WTC11 (cell line): ENCODE measurements around the gene RMI2. TPM values are rescaled to one million over a fixed set of nuclear protein-coding genes. Genes with fewer than 3 reads are reported as not detected.

Experiments used
- ATAC-seq: fragments of 200-7000 bp; cut with Tn5 transposase; 2 replicates; pipeline ENCODE4 v1.10.0; 2021; ENCODE audit warnings: mild to moderate bottlenecking, moderate library complexity
- CTCF ChIA-PET: fragments of 300-600 bp; sonication (Branson Sonifier 250); formaldehyde crosslinking; loops from one replicate; lab custom pipeline; 2021; ENCODE audit warnings: antibody characterized with exemption; lab: Charles Lee
- POLR2A ChIA-PET: fragments of 350-600 bp; sonication (Branson Sonifier 250); formaldehyde crosslinking; loops from one replicate; lab custom pipeline; 2021; ENCODE audit warnings: antibody characterized with exemption; lab: Charles Lee
- DNase-seq: peaks from one replicate; pipeline ENCODE4 v3.0.0; 2021; ENCODE audit warnings: low spot score
- H3K27ac Mint-ChIP-seq: 2 replicates; pipeline ENCODE4 v1.8.0; 2021; ENCODE audit warnings: mixed read lengths
- H3K27me3 Mint-ChIP-seq: 2 replicates; pipeline ENCODE4 v1.8.0; 2021; ENCODE audit warnings: low read depth, mild to moderate bottlenecking, moderate library complexity, mixed read lengths
- H3K36me3 Mint-ChIP-seq: 2 replicates; pipeline ENCODE4 v1.8.0; 2021; ENCODE audit warnings: mixed read lengths
- H3K4me1 Mint-ChIP-seq: 2 replicates; pipeline ENCODE4 v1.8.0; 2022; ENCODE audit warnings: mixed read lengths
- H3K4me3 Mint-ChIP-seq: 2 replicates; pipeline ENCODE4 v1.8.0; 2021; ENCODE audit warnings: mild to moderate bottlenecking, moderate library complexity, mixed read lengths
- H3K9me3 Mint-ChIP-seq: 2 replicates; pipeline ENCODE4 v1.8.0; 2021; ENCODE audit warnings: mixed read lengths
- CBFB ChIP-seq: sonication (generic); formaldehyde crosslinking; IDR thresholded peaks from 2 replicates; pipeline ENCODE4 v1.8.1; 2022; ENCODE audit warnings: mild to moderate bottlenecking, low read depth, missing genetic modification reagents
- CREB1 ChIP-seq: sonication (generic); formaldehyde crosslinking; IDR thresholded peaks from 2 replicates; pipeline ENCODE4 v1.8.0; 2023; ENCODE audit warnings: mild to moderate bottlenecking, missing genetic modification reagents
- CREM ChIP-seq: sonication (generic); formaldehyde crosslinking; IDR thresholded peaks from 2 replicates; pipeline ENCODE4 v1.8.1; 2022; ENCODE audit warnings: mild to moderate bottlenecking, missing genetic modification reagents, moderate library complexity
- EMX1 ChIP-seq: fragments of 250-450 bp; sonication (Bioruptor Pico); IDR thresholded peaks from 2 replicates; pipeline ENCODE4 v1.8.0; 2021; ENCODE audit warnings: mild to moderate bottlenecking
- FOXJ3 ChIP-seq: sonication (generic); formaldehyde crosslinking; IDR thresholded peaks from 2 replicates; pipeline ENCODE4 v1.9.0; 2021; ENCODE audit warnings: missing genetic modification reagents, mild to moderate bottlenecking, borderline replicate concordance
- FOXP1 ChIP-seq: sonication (generic); formaldehyde crosslinking; IDR thresholded peaks from 2 replicates; pipeline ENCODE4 v1.8.0; 2022; ENCODE audit warnings: missing genetic modification reagents, mild to moderate bottlenecking, moderate library complexity, borderline replicate concordance
- GRHL2 ChIP-seq: fragments of 250-450 bp; sonication (Bioruptor Pico); IDR thresholded peaks from 2 replicates; pipeline ENCODE4 v1.8.0; 2022; ENCODE audit warnings: mild to moderate bottlenecking, moderate library complexity; ENCODE audit not compliant: insufficient replicate concordance, severe bottlenecking
- HMGA2 ChIP-seq: fragments of 250-450 bp; sonication (Bioruptor Pico); IDR thresholded peaks from 2 replicates; pipeline ENCODE4 v1.4.0; 2021; ENCODE audit warnings: mild to moderate bottlenecking, moderate library complexity
- NFYB ChIP-seq: sonication (generic); formaldehyde crosslinking; conservative IDR thresholded peaks from 2 replicates; pipeline ENCODE4 v1.8.0; 2022; ENCODE audit warnings: low read depth, missing genetic modification reagents
- PREB ChIP-seq: sonication (generic); formaldehyde crosslinking; IDR thresholded peaks from 2 replicates; pipeline ENCODE4 v1.8.1; 2022; ENCODE audit warnings: mild to moderate bottlenecking, missing genetic modification reagents, moderate library complexity, borderline replicate concordance
- SMAD4 ChIP-seq: sonication (generic); formaldehyde crosslinking; IDR thresholded peaks from 2 replicates; pipeline ENCODE4 v1.8.0; 2022; ENCODE audit warnings: mild to moderate bottlenecking, missing genetic modification reagents
- SOX15 ChIP-seq: fragments of 250-450 bp; sonication (Bioruptor Pico); IDR thresholded peaks from 2 replicates; pipeline ENCODE4 v1.9.0; 2021; ENCODE audit warnings: mild to moderate bottlenecking
- TEAD1 ChIP-seq: sonication (generic); formaldehyde crosslinking; IDR thresholded peaks from 2 replicates; pipeline ENCODE4 v1.8.0; 2022; ENCODE audit warnings: mild to moderate bottlenecking, missing genetic modification reagents
- TEAD4 ChIP-seq: sonication (generic); formaldehyde crosslinking; IDR thresholded peaks from 2 replicates; pipeline ENCODE4 v1.8.0; 2022; ENCODE audit warnings: mild to moderate bottlenecking, missing genetic modification reagents
- TP53 ChIP-seq: sonication (generic); formaldehyde crosslinking; IDR thresholded peaks from 2 replicates; pipeline ENCODE4 v1.8.1; 2023; ENCODE audit warnings: mild to moderate bottlenecking, missing genetic modification reagents
- ZNF263 ChIP-seq: sonication (generic); formaldehyde crosslinking; IDR thresholded peaks from 2 replicates; pipeline ENCODE4 v1.8.1; 2022; ENCODE audit warnings: low read depth, mild to moderate bottlenecking, moderate library complexity, missing genetic modification reagents
- ZNF317 ChIP-seq: sonication (generic); formaldehyde crosslinking; IDR thresholded peaks from 2 replicates; pipeline ENCODE4 v1.8.1; 2023; ENCODE audit warnings: low read depth, mild to moderate bottlenecking, moderate library complexity, missing genetic modification reagents, borderline replicate concordance
- ZNF396 ChIP-seq: fragments of 250-450 bp; sonication (Bioruptor Pico); IDR thresholded peaks from 2 replicates; pipeline ENCODE4 v1.8.0; 2021; ENCODE audit warnings: mild to moderate bottlenecking, moderate library complexity, borderline replicate concordance
- total RNA-seq: library from RNA; stranded (reverse); gene quantifications from 3 replicates; pipeline ENCODE4 v1.2.3, GENCODE V29; 2021
- TF ChIP-seq, protein P1 (sequence below): sonication (generic); formaldehyde crosslinking; IDR thresholded peaks from 2 replicates; pipeline ENCODE4 v1.8.1; 2023; ENCODE audit warnings: mild to moderate bottlenecking, missing genetic modification reagents
- TF ChIP-seq, protein P2 (sequence below): fragments of 250-450 bp; sonication (Bioruptor Pico); conservative IDR thresholded peaks from 2 replicates; pipeline ENCODE4 v1.9.0; 2021; ENCODE audit warnings: mild to moderate bottlenecking
- TF ChIP-seq, protein P3 (sequence below): fragments of 250-450 bp; sonication (Bioruptor Pico); IDR thresholded peaks from 2 replicates; pipeline ENCODE4 v1.8.0; 2021; ENCODE audit warnings: mild to moderate bottlenecking
- TF ChIP-seq, protein P4 (sequence below): sonication (generic); formaldehyde crosslinking; IDR thresholded peaks from 2 replicates; pipeline ENCODE4 v1.8.0; 2022; ENCODE audit warnings: mild to moderate bottlenecking, missing genetic modification reagents
- TF ChIP-seq, protein P5 (sequence below): sonication (generic); formaldehyde crosslinking; IDR thresholded peaks from 2 replicates; pipeline ENCODE4 v1.8.1; 2023; ENCODE audit warnings: mild to moderate bottlenecking, missing genetic modification reagents, moderate library complexity
- TF ChIP-seq, protein P6 (sequence below): sonication (generic); formaldehyde crosslinking; conservative IDR thresholded peaks from 2 replicates; pipeline ENCODE4 v1.8.1; 2023; ENCODE audit warnings: mild to moderate bottlenecking, low read depth, missing genetic modification reagents, moderate library complexity

Gene RMI2
- total RNA-seq, 1 experiment from 2014 or later, result 79.0 TPM

DNA sequence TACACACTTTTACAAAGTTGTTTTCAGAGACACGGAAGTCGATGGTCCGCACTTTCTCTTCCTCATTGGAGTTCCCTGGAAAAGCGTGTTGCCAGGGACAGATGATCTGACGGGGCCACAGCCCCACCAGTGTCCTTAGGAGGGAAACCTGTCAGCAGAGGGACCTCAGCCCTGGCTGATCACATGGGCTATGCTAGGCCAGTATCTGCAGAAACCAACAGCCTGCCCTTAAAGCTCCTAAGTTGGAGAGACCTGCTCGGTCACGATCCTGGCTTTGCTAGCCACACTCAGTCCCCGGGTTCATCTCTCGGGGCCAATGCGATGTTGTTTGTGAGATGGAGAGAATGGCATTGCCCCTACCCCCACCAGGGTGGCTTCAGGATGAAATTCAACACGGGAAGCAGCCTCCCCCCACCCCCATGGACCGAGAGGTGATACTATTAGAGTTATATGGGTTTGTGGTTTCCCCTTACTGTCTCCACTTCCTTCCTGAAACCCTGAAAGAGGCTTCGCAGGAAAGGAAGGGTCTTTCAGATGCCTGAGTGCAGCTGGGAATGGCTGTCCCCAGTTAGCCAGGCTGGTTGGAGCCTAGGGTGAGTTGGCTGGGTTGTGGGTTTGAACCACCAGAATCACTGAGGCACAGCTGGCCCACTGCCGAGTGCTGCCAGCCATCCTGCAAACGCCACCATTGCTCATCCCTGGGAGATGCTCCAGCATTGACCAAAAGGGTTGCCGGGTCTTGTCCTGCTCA, 16.6 kb downstream of the RMI2 start (continued):
- no peak for TF ChIP-seq TEAD4 (CRISPR knock-in tag)
- TF ChIP-seq TEAD1 (CRISPR knock-in tag), result no peak
- no peak for TF ChIP-seq GRHL2 (CRISPR knock-in tag)
- no peak for TF ChIP-seq HMGA2 (CRISPR knock-in tag)
- no peak for TF ChIP-seq PREB
- no peak for TF ChIP-seq NFYB (CRISPR knock-in tag)
- no peak for TF ChIP-seq FOXJ3

GRCh38 chr16:11363927-11364258, 18.6 kb downstream of the RMI2 start:
- no peak for TF ChIP-seq ZNF317 (CRISPR knock-in tag)
- no peak for TF ChIP-seq CREB1 (CRISPR knock-in tag)
- TF ChIP-seq ZNF396 (CRISPR knock-in tag), result no peak
- TF ChIP-seq FOXP1 (CRISPR knock-in tag), result no peak
- TF ChIP-seq TP53, result no peak
- TF ChIP-seq, protein P1, sequence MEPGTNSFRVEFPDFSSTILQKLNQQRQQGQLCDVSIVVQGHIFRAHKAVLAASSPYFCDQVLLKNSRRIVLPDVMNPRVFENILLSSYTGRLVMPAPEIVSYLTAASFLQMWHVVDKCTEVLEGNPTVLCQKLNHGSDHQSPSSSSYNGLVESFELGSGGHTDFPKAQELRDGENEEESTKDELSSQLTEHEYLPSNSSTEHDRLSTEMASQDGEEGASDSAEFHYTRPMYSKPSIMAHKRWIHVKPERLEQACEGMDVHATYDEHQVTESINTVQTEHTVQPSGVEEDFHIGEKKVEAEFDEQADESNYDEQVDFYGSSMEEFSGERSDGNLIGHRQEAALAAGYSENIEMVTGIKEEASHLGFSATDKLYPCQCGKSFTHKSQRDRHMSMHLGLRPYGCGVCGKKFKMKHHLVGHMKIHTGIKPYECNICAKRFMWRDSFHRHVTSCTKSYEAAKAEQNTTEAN (CRISPR knock-in tag), result no peak
- no peak for TF ChIP-seq ZNF263 (CRISPR knock-in tag)
- TF ChIP-seq, protein P2, sequence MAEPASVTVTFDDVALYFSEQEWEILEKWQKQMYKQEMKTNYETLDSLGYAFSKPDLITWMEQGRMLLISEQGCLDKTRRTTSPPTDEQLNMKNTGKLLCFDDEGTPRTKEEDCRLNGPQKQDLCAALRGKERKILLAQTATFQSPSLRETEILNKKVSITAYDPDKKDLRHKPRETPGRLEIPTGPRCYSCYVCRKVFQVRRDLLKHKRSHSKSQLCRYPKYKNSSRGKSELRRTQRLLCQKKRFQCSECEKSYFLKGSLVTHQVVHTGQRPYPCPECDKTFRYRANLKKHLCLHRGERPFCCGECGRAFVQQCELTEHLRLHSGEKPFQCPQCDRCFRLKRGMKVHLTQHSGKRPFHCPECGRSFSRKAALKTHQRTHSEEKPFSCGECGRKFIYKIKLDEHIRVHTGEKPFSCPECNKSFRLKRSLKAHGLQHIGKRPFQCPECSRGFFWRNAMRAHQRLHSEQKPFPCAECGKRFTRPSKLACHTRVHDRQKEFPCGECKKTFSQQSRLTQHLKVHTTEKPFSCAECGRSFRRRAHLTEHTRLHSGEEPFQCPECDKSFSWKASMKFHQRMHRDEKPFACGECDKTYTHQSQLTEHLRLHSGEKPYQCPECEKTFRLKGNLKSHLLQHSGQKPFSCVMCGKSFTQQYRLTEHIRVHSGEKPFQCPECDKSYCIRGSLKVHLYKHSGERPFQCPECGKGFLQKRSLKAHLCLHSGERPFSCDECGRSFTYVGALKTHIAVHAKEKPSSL, result no peak
- Mint-ChIP-seq H3K4me1 (peaks cover 35% of the 10 kb centered on the region), H3K9me3 (no peaks in the 10 kb centered on the region), H3K27ac (no peak overlapping the region), H3K27me3 (no peaks in the 10 kb centered on the region), H3K36me3 (no peaks in the 10 kb centered on the region), H3K4me3 (no peak overlapping the region)
- DNase-seq, result no peak
- ChIA-PET POLR2A (no interaction called here), CTCF (interaction anchor here (3.4 kb wide), 1 partner anchor 8 kb away, joined by 16 read pairs; no protein-coding TSS in a partner anchor)
- ATAC-seq, result no peak

GRCh38 chr16:11367483-11367906, 22.2 kb downstream of the RMI2 start:
- no peaks in the 10 kb centered on the region for H3K27me3 Mint-ChIP-seq
- CTCF ChIA-PET, result interaction anchor here (0.7 to 0.8 kb wide), 3 partner anchors 42 to 396 kb away, joined by 3 to 4 read pairs (median 3); no protein-coding TSS in a partner anchor
- TF ChIP-seq TEAD4 (CRISPR knock-in tag), result no peak
- no peak for TF ChIP-seq SOX15 (CRISPR knock-in tag)
- TF ChIP-seq, protein P3, sequence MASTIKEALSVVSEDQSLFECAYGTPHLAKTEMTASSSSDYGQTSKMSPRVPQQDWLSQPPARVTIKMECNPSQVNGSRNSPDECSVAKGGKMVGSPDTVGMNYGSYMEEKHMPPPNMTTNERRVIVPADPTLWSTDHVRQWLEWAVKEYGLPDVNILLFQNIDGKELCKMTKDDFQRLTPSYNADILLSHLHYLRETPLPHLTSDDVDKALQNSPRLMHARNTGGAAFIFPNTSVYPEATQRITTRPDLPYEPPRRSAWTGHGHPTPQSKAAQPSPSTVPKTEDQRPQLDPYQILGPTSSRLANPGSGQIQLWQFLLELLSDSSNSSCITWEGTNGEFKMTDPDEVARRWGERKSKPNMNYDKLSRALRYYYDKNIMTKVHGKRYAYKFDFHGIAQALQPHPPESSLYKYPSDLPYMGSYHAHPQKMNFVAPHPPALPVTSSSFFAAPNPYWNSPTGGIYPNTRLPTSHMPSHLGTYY (CRISPR knock-in tag), result no peak
- TF ChIP-seq, protein P4, sequence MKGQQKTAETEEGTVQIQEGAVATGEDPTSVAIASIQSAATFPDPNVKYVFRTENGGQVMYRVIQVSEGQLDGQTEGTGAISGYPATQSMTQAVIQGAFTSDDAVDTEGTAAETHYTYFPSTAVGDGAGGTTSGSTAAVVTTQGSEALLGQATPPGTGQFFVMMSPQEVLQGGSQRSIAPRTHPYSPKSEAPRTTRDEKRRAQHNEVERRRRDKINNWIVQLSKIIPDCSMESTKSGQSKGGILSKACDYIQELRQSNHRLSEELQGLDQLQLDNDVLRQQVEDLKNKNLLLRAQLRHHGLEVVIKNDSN (CRISPR knock-in tag), result no peak
- no peak for TF ChIP-seq FOXJ3
- TF ChIP-seq, protein P5, sequence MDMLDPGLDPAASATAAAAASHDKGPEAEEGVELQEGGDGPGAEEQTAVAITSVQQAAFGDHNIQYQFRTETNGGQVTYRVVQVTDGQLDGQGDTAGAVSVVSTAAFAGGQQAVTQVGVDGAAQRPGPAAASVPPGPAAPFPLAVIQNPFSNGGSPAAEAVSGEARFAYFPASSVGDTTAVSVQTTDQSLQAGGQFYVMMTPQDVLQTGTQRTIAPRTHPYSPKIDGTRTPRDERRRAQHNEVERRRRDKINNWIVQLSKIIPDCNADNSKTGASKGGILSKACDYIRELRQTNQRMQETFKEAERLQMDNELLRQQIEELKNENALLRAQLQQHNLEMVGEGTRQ (CRISPR knock-in tag), result no peak
- TF ChIP-seq, protein P6, sequence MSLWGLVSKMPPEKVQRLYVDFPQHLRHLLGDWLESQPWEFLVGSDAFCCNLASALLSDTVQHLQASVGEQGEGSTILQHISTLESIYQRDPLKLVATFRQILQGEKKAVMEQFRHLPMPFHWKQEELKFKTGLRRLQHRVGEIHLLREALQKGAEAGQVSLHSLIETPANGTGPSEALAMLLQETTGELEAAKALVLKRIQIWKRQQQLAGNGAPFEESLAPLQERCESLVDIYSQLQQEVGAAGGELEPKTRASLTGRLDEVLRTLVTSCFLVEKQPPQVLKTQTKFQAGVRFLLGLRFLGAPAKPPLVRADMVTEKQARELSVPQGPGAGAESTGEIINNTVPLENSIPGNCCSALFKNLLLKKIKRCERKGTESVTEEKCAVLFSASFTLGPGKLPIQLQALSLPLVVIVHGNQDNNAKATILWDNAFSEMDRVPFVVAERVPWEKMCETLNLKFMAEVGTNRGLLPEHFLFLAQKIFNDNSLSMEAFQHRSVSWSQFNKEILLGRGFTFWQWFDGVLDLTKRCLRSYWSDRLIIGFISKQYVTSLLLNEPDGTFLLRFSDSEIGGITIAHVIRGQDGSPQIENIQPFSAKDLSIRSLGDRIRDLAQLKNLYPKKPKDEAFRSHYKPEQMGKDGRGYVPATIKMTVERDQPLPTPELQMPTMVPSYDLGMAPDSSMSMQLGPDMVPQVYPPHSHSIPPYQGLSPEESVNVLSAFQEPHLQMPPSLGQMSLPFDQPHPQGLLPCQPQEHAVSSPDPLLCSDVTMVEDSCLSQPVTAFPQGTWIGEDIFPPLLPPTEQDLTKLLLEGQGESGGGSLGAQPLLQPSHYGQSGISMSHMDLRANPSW, result no peak
- no peak for TF ChIP-seq SMAD4 (CRISPR knock-in tag)
- no peak for TF ChIP-seq ZNF396 (CRISPR knock-in tag)
- TF ChIP-seq EMX1 (CRISPR knock-in tag), result no peak
- no peak for TF ChIP-seq CREM
- no peak for TF ChIP-seq CBFB (CRISPR knock-in tag)

More at GRCh38 chr16:11367483-11367906, 22.2 kb downstream of the RMI2 start:
- Mint-ChIP-seq H3K27ac (no peak overlapping the region), H3K4me1 (peaks cover 26% of the 10 kb centered on the region), H3K4me3 (no peak overlapping the region), H3K36me3 (no peaks in the 10 kb centered on the region), H3K9me3 (no peaks in the 10 kb centered on the region)
- no peak for ATAC-seq
- DNase-seq, result no peak
- POLR2A ChIA-PET, result no interaction called here
